NCI-H2227 treated with DMSO at 0.1 percent for 48 hours (cell line): ENCODE measurements around the gene ADGRG6.
"Not testable (repeated sequence)": the region's sequence is repeated elsewhere in the genome, so short reads cannot be mapped to it uniquely, and the experiment has no call there.

Experiments
- DNase-seq: peaks from one replicate; lab custom pipeline; 2025; lab: John Stamatoyannopoulos, UW

ADGRG6 gene

DNA sequence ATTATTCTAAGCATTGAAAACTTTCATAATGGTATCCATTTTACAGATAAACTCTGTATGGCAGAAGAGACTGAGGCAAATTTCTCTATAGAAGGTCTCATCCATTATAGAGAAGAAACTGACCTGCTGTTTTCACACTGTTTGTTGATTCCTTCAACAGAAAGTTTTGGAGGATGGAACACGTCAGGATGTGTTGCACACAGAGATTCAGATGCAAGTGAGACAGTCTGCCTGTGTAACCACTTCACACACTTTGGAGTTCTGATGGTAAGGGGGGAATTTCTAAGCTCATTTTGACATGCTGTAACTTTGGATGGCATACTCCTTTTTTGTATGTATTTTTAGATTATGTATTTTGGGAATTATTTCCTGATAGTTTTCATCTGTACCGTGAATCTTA lies 109.3 kb downstream of the ADGRG6 start:
- no peak for DNase-seq

DNA sequence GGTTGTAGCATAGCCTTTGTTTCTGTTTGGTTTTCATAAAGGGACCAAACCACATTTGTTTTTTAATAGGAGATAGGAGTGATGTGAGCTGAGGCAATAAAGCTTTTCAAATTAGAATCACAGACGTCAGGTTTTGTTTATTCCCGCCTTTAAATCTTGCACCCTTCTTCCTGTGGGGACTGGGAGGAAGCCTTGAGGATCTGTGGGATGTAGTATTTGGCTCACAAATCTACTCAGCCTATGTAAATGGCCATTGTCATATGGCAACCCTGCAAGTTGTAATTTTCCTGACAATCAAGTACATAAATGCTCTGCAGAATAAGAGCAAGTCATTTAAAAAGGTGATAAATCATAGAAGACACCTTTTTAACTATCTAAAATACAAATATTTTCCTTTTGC lies 110.4 kb downstream of the ADGRG6 start:
- no peak for DNase-seq

DNA sequence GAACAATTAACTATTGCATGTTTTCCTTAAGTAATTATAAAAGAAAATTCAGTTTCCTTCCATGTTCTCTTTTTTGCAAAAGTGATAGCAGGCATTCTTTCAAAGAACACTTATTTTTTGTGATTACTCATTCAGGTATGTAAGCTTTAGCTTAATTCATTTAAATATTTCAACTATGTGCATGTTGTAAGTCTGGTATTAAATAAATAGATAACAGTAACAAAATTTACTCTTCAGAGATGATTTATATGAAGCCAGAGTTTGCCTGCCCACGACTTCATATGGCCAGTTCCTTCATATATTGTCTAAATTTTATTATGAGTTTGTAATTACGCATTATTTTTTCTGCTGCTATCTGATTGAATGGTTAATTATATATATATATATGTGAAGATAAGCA lies 110.9 kb downstream of the ADGRG6 start:
- DNase-seq = no peak

DNA sequence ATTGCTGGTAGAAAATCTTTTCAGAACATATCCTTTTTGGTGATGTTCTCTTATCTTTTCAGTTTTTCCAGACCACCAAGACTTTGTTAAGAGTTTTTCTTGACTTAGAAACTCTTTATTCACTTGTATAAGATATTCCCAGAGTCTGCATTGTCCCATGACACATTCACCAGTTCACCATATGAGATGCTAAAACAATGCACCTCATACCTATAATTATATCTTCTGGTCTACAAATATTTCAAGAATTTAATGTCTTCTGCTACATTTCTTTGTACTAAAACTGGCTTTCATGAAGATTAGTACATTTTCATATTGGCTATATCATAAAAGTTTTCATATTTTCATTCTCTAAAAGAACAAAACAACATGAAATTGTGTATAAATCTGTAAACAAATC lies 111.3 kb downstream of the ADGRG6 start:
- no peak for DNase-seq

DNA sequence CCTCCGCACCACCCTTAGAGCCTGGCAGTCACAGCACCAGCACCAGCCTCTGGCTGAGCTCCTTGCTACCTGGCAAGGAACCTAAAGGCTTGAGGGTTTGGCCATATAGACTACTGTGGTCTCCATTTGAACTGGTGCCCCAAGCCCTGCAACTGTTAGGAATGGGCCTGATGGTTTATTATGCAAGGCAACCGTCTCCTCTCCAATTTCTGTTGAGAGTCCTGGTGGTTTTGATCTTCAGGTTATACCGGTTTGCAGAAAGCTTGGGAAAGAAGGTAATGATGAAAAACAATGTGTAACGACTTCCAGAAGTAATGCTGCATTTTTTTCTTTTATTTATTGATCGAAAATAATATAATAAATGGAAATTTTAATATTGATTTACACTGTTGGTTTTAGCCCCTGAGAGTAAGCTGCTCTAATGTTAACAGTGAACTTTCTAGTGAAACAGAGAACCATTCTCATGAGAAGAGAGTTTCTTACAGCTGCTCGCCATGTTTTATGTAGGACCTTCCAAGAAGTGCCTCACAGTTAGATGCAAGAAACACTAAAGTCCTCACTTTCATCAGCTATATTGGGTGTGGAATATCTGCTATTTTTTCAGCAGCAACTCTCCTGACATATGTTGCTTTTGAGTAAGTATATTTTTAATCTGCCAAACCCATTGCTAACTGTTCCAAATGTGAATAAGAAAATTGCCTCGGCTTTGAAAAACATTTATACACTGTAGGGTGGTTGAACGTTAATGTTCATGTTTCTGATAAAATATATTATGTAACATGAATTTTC lies 112.8 kb downstream of the ADGRG6 start:
- no peak for DNase-seq

DNA sequence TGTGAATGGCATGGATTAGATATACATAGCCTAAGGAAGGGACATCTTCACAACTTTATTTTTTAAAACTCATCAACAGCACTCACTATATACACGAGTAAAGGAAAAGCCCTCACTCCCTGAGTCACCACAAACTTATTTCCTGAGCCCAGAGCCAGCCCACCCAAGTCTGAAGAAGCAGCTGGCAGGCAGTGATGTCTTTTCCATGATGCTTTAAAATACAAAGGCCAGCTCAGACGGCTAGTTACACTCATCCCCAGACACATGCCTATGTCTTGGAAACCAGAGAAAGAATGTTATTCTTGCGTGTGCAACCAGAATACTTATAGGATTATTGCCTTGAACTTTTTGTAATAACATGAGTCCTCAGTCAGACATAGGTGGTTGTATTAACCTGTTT lies 114.4 kb downstream of the ADGRG6 start:
- DNase-seq = no peak

DNA sequence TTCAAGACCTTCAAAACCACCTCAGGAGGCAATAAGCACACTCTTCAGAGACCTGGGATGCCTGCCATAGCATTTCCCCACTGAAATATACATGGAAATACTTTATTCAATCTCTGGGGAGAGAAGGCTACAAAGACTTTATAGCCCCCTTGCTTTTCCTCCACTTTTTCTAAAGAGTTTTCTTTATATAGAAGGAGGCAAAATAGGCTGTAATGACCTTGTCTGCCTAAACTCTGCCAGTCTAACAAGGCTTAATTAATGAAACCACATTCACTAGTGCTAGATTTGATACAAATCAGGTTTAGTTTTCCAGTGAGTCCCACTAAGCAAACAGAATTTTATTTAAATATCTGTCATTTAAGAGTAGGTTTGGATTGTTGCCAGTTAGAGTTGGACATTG lies 114.9 kb downstream of the ADGRG6 start:
- DNase-seq = no peak

DNA sequence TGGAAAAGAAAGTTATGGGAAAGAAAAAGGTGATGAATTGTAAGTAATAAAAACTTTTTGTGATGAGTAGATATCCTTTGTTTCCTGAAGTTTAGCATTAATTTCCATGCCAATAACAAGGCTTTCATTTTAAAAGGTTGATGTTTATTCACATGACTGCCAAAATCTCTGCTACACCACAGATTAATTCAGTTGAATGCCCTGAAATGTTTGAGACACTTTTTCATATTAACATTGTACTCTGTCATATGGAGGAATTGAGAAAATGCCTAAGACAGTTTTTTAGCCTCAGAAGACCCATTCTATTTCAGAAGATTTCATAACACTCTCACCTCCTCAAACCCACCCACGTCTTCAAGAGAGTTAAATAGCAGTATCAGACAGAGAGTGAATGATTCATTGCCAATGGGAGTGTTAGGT lies 115.5 kb downstream of the ADGRG6 start:
- no peak for DNase-seq

DNA sequence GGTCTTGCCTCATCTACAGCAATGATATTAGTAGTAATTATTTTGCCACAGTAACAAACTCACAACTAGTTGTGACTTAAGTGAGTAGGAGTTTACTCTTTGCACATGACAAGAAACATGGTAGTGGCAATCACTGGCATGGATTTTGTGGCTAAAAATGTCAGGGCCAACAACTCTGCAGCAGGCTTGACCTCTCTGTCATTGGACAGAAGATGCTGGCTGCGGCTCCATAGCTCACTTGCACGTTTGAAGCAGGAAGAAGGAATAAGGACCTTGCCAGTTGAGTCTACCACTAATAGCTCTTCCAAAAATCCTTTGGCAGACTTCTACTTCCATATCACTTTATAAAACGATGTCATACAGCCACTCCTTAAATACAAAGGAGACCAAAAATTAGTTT lies 117.3 kb downstream of the ADGRG6 start:
- no peak for DNase-seq

DNA sequence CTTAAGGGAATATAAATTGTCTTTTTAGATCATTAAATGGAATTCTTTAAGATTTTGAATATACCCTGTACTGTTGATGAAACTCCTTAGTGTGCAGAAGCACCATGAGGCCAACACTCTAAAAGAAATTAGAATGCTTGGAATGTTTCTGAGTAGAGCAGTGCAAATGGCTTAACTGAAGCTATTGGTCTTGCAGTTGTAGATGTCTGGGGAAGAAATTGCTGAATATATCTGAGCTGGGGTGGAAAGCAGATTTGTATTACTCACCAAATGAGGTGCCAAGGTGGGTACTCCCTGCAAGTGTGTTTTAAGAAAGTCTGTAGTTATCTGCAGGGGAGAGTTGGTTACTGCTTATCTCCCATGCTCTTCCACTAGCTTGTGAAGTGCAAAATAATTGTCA lies 119.0 kb downstream of the ADGRG6 start:
- no peak for DNase-seq

DNA sequence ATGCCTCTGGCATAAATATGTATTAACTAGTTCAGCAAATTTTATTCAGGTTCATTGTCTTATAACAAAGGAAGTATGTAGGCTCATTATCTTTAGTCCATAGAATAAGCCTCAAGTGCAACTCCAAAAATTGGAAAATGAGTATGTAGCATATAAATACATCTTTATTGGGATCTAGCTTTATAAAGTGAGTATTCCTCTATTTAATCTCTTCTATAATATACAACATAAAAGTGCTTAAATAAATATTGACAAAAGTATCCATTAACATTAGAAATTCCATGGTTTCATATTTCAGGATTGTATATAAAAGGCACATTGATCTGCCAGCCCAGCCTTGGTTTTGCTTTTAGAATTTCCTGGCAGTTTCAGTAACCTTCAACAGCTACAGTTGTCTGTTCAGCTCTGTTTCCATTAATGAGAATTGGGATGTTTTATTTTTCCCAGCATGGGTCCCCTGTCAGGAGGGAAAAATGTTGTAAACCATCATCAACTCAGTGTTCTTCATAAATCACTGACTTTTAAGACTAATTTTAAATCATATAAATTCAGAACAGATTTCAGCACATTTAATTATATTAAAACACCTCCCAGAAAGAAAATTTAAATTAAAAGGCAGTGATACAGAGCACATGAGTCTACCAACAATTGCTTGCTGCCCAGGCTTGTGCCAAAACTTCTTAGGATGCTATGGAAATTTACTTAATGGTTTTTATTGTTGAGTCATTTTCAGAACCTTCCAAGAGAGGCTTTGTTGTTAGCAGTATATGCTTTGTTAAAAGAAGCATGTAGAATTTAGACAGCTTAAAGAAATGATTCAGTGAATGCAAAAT lies 119.7 kb downstream of the ADGRG6 start:
- no peak for DNase-seq

DNA sequence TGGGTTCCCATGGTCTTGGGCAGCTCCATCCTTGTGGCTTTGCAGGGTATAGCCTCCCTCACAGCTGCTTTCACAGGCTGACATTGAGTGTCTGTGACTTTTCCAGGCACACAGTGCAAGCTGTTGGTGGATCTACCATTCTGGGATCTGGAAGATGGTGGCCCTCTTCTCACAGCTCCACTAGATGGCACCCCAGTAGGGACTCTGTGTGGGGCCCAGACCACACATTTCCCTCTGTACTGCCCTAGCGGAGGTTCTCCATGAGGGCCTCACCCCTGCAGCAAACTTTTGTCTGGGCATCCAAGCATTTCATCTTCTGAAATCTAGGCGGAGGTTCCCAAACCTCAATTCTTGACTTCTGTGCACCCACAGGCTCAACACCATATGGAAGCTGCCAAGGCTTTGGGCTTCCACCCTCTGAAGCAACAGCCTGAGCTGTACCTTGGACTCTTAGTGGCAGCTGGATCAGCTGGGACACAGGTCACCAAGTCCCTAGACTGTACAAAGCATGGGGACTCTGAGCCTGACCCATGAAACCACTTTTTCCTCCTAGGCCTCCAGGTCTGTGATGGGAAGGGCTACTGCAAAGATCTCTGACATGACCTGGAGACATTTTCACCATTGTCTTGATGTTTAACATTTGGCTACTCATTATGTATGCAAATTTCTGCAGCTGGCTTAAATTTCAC lies 124.8 kb downstream of the ADGRG6 start:
- not testable (repeated sequence) for DNase-seq

DNA sequence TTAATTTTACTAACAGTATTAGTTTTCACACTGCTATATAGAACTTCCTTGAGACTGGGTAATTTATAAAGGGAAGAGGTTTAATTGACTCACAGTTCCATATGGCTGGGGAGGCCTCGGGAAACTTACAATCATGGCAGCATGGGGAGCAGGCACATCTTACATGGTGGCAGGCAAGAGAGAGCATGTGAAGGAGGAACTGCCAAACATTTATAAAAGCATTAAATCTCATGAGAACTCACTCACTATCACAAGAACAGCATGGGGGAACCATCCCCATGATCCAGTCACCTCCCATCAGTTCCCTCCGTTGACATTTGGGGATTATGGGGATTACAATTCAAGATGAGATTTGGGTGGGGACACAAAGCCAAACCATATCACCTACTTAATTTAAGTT lies 126.7 kb downstream of the ADGRG6 start:
- not testable (repeated sequence) for DNase-seq

DNA sequence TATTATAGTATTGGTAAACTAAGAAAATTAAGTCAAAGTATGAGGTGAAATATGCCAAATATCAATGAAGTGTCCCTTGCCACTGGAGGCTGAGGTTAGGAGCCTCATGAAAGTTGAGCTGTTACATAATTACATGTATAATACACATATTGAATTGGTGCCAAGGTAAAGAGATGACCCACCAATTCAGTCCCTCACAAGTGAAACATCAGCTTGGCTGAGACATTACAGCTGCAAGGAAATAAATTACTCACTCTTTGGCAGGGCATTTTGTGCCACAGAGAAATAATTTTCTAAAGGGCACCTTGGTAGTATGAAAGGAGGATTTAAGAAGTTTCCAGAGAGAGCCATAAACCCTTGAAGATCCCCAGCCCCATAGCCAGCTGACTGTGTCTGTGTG lies 127.4 kb downstream of the ADGRG6 start:
- no peak for DNase-seq

DNA sequence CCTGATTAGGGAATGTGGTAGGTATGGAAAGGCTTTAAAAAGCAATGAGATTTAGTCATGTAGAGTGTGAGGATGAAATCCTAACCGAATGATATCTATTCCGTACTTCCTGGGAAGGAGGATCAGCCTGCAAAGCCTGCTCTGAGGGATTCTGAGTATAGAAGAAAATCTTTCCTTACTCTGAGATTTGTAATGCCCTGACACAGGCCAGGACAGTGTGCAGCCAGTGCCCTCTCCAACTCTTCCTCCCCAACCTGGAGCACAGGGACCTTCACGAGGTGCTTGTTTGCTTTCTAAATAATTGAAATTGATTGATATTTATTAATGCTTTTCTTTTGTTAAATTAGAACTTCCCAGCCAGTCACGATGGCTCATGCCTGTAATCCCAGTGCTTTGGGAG lies 131.6 kb downstream of the ADGRG6 start:
- DNase-seq = no peak

DNA sequence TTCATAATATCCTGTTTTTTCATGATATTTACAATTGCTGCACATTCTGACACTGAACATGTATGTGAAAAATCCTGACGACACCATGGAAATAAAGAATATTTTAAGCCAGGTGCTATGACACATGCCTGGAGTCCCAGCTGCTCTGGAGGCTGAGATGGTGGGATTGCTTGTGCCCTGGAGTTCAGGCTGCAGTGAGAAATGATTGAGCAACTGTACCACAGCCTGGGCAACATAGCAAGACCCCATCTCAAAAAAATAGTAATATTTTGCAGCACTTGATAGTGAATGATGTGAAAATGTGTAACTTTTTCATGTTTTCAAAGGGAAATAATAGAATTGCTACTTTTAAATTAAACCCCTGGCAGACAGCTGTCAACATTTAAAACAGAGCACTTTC lies 137.1 kb downstream of the ADGRG6 start:
- DNase-seq = no peak

DNA sequence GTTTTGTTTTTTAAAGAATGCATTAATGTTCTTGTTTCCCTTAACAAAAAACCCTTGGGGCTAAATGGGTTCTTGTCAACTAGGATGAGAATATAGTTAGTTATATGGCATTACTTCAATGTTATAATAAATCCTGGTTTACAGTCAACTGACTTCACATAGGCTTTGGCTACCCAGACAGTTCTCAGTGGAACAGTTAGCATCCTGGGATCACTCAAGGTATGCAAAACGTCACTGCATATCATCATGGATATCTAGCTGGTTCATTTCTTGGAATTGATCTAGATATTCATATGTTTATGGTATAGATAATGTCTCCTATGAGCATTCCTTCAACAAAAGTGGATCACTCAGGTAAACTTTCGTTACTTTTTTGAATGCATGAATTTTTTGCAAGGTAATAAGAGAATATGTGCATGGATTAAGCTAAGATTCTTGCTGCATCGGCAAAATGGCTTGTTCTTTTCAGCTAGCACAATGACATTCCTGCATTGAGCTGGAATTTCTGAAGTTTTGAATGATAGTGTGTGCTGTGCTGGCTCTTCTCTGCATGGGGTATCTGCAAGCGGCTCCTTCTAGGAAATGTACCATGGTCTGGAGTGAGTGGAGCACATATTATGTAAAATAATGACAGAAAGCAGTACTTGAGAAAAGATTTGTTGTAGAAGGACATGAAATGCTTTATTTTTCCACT lies 138.9 kb downstream of the ADGRG6 start:
- no peak for DNase-seq

DNA sequence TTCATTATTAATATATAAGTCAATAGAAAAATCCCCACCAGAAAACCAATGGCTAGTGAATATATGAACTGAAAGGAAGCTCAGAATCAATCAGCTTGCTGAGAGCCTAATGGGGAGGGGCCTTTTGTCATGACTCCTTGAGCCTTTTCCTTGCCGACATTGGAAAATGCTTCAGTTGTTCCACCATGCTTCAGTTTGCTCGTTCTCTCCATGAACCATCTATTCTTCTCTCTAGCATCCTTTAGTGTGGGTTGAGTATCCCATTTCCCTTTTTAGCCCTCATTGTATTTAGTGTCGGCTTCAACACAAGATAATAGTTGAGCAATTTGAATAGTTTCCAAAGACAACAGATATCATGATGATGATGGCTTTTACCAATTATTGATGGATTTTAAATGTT lies 139.9 kb downstream of the ADGRG6 start:
- DNase-seq = no peak

DNA sequence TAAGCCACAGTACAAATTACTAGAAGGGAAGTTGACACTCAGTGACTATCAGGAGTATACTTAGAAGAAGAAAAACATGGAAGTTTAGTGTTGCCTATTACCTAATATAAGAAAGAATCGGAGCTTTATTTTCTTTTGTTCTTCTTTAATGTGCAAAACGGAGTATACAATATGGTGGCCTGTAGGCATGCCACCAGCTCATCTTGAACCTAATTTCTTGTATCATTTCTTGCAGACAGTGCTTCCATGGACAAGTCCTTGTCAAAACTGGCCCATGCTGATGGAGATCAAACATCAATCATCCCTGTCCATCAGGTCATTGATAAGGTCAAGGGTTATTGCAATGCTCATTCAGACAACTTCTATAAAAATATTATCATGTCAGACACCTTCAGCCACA lies 141.3 kb downstream of the ADGRG6 start:
- no peak for DNase-seq

DNA sequence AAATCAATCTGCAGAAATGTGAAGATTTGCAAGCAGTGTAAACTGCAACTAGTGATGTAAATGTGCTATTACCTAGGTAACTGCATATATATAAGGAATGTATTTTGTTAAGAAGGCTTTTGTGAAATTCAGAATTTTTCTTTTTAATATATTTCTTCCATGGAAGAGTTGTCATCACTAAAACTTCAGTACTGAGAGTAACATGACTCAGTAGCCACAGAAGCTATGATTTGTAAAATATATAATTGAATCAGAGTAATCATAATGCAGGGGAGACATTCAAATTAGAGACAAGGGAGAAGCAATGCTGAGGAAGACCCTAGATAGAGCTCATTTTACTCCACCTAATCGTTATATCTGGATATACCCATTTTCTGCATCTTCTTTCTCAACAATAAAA lies 141.7 kb downstream of the ADGRG6 start:
- no peak for DNase-seq

DNA sequence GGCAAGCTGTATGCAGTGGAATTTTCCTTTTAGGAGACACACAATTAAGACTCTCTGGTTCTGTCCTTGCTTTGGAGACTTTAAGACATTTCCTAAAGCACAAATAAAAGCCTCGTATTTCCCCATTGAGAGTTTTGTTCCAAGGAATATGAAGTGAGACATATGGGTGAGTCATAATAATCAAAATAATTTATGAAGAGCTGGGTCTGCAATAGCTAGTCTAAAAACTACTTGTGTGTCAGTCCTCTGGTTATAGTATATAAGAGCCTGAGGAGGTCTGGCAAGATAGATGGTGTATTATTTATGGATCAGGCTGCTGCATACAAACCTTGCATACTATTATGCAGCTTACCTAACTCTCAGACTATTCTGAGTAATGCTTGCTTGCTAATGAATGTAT lies 142.6 kb downstream of the ADGRG6 start:
- DNase-seq = no peak

DNA sequence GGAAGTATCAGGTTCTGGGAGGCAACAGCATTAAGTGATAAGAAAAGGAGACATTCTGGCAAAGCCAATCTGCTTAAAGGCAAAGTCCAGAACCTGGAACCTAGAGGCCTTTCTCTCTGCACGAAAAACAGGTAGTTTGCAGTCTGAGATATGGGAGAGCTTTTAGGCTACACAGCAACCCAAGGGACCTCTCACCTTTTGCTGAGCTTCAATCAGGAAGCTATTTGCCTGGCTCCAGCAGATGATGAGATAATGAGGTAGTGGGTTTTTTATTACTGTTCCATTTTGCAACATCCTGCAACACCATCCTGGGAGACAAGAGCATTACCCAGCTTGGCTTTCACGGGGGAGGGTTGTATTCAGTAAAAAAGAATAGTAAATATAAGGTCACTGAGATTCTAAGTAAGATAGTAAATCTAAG lies 143.1 kb downstream of the ADGRG6 start:
- DNase-seq = no peak
